Loucy (cell line): ENCODE data around the gene CDT1.

Experiments
- EZH2phosphoT487 ChIP-seq: fragments of 200-600 bp; IDR thresholded peaks from 2 replicates; pipeline ENCODE4 v1.6.1; 2018; ENCODE audit warnings: antibody characterized with exemption, mild to moderate bottlenecking, moderate library complexity, borderline replicate concordance
- TF ChIP-seq, protein P1 (sequence below): fragments of 200-600 bp; sonication (generic); conservative IDR thresholded peaks from 2 replicates; pipeline ENCODE4 v1.5.1; 2014; ENCODE audit warnings: mild to moderate bottlenecking, antibody characterized with exemption, low read length

DNA sequence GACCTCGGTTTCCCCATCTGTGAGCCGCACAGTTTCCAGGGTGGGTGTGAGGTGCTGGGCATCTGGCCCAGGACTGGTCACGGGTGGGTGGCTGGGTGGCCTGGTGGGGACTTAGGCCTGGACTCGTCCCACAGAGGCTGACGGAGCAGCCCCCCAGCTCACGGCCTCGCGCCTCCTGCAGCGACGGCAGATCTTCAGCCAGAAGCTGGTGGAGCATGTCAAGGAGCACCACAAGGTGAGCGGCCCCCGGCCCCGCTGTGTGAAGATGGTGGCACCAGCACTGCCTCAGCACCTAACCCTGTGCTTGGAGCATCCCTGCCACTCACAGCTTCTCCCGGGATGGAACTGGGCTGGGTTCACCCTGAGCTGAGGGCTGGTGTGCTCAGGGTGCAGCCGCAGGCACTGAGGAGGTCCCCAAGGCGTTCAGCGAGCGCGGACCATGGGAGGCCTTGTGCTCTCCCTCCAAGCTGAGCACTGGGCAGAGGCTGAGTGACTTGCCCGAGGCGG, 2.4 kb downstream of the CDT1 start:
- TF ChIP-seq, protein P1, sequence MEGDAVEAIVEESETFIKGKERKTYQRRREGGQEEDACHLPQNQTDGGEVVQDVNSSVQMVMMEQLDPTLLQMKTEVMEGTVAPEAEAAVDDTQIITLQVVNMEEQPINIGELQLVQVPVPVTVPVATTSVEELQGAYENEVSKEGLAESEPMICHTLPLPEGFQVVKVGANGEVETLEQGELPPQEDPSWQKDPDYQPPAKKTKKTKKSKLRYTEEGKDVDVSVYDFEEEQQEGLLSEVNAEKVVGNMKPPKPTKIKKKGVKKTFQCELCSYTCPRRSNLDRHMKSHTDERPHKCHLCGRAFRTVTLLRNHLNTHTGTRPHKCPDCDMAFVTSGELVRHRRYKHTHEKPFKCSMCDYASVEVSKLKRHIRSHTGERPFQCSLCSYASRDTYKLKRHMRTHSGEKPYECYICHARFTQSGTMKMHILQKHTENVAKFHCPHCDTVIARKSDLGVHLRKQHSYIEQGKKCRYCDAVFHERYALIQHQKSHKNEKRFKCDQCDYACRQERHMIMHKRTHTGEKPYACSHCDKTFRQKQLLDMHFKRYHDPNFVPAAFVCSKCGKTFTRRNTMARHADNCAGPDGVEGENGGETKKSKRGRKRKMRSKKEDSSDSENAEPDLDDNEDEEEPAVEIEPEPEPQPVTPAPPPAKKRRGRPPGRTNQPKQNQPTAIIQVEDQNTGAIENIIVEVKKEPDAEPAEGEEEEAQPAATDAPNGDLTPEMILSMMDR = no peak
- no peak for TF ChIP-seq EZH2phosphoT487
